ENCODE results near the gene SLC35F5.

- TF ChIP-seq CTCF (conservative IDR thresholded peaks at IDR 0.05; ENCODE audit: low read depth, low read length), result no peak
- no peak for TF ChIP-seq EZH2 (IDR thresholded peaks at IDR 0.05; ENCODE audit: borderline replicate concordance, low read depth, low read length, poor library complexity, severe bottlenecking)
These were observed 16.6 kb downstream of the SLC35F5 start for GRCh38 chr2:113739849-113740248.

Measured in A673 (cell line).